22Rv1 (cell line): Measurements from ENCODE around the gene ALOX5.
A peak's percentile ranks its signal among the peaks of the same experiment; 100 is the strongest.

Source experiments
- CTCF ChIP-seq: fragments of 450-650 bp; IDR thresholded peaks from 2 replicates; pipeline ENCODE4 v1.5.1; 2017; ENCODE audit warnings: mild to moderate bottlenecking
- ZFX ChIP-seq: fragments of 450-650 bp; IDR thresholded peaks from 2 replicates; pipeline ENCODE4 v1.6.1; 2017; ENCODE audit warnings: antibody characterized with exemption, borderline replicate concordance

GRCh38 chr10:45464958-45465567, 91.0 kb downstream of the ALOX5 start:
- peak; percentile 95 for TF ChIP-seq CTCF
- TF ChIP-seq ZFX = no peak
